ENCODE data around the gene MBD2. TPM values are rescaled to one million over a fixed set of nuclear protein-coding genes. Genes with fewer than 3 reads are reported as not detected.

MBD2 gene
- total and polyA plus RNA-seq, 2 of the 8 experiments (the other 6 are each of a cell fraction or from before 2014, with no cell fraction given): 36.2 to 52.7 TPM

- TF ChIP-seq E2F6 (IDR thresholded peaks at IDR 0.05) (no peak), SIRT6 (IDR thresholded peaks at IDR 0.05; ENCODE audit: low read length) (no peak), CTCF (IDR thresholded peaks at IDR 0.05; ENCODE audit: control extremely low read depth in 1 of 3, insufficient read depth in 1 of 3, low read depth in 1 of 3, low read length in 3 of 3) (no peak), GTF2F1 (IDR thresholded peaks at IDR 0.05; ENCODE audit: borderline replicate concordance, low read depth, low read length) (no peak)
Measured at GRCh38 chr18:54125429-54125828, 99.0 kb downstream of the MBD2 start (continued).

Measured in H1 (cell line).